Effector memory CD8-positive, alpha-beta T cell (primary cell): ENCODE results near the gene PCED1B.
"Not testable (repeated sequence)": the region's sequence is repeated elsewhere in the genome, so short reads cannot be mapped to it uniquely, and the experiment has no call there.

Experiments used
- ATAC-seq: fragments of 150-1000 bp; cut with Tn5 transposase; replicated peaks from 2 replicates; pipeline ENCODE4 v1.10.0; 2021; ENCODE audit warnings: mild to moderate bottlenecking, moderate library complexity
- DNase-seq, 3 experiments: peaks; one replicate each; pipeline ENCODE4 v3.0.0; 2021
- H3K27ac Mint-ChIP-seq, 2 donors: one replicate each; pipeline ENCODE4 v1.8.0; 2022; ENCODE audit warnings: mild to moderate bottlenecking in 2 of 2, mixed read lengths in 2 of 2, moderate library complexity in 2 of 2
- H3K27me3 Mint-ChIP-seq, 2 donors: one replicate each; pipeline ENCODE4 v1.8.0; 2022; ENCODE audit warnings: mixed read lengths in 2 of 2
- H3K36me3 Mint-ChIP-seq: one replicate; pipeline ENCODE4 v1.8.0; 2022; ENCODE audit warnings: mild to moderate bottlenecking, moderate library complexity, mixed read lengths; ENCODE audit not compliant: insufficient read depth
- H3K4me1 Mint-ChIP-seq, 2 donors: one replicate each; pipeline ENCODE4 v1.8.0; 2022; ENCODE audit warnings: low read depth in 2 of 2, mixed read lengths in 2 of 2
- H3K4me3 Mint-ChIP-seq, 2 donors: one replicate each; pipeline ENCODE4 v1.8.0; 2022; ENCODE audit warnings: mild to moderate bottlenecking in 2 of 2, mixed read lengths in 2 of 2, moderate library complexity in 2 of 2
- H3K9me3 Mint-ChIP-seq, 2 donors: one replicate each; pipeline ENCODE4 v1.8.0; 2022; ENCODE audit warnings: mixed read lengths in 2 of 2

PCED1B gene

GRCh38 chr12:47272412-47273190, 193.2 kb downstream of the PCED1B start:
- Mint-ChIP-seq H3K27ac (peak overlapping the region; percentile 8 to 77), H3K4me1 (peaks cover 34 to 38% of the 10 kb centered on the region in 2 donors), H3K27me3 (no peaks in the 10 kb centered on the region), H3K4me3 (no peak overlapping the region), H3K9me3 (no peaks in the 10 kb centered on the region), H3K36me3 (no peaks in the 10 kb centered on the region)
- ATAC-seq (no peak), DNase-seq (no peak)

- no peaks in the 10 kb centered on the region for H3K36me3 Mint-ChIP-seq
- no peak for DNase-seq
- peaks cover 38 to 43% of the 10 kb centered on the region in 2 donors for H3K4me1 Mint-ChIP-seq
- ATAC-seq: no peak
- H3K27me3 Mint-ChIP-seq: no peaks in the 10 kb centered on the region
- H3K9me3 Mint-ChIP-seq: no peaks in the 10 kb centered on the region
- H3K4me3 Mint-ChIP-seq: no peak overlapping the region
- H3K27ac Mint-ChIP-seq: peak overlapping the region in 1 of 2 donors; percentile 8
Measured at GRCh38 chr12:47273191-47273626, 193.8 kb downstream of the PCED1B start.

- Mint-ChIP-seq H3K9me3 (no peaks in the 10 kb centered on the region), H3K27me3 (no peaks in the 10 kb centered on the region), H3K4me3 (no peak overlapping the region), H3K36me3 (no peaks in the 10 kb centered on the region), H3K4me1 (peaks cover 30 to 31% of the 10 kb centered on the region in 2 donors), H3K27ac (peak overlapping the region; percentile 85 to 94)
- DNase-seq: no peak
- ATAC-seq: no peak
Measured at GRCh38 chr12:47274760-47275159, 195.3 kb downstream of the PCED1B start.

- Mint-ChIP-seq H3K4me3 (peak overlapping the region; percentile 46 to 54), H3K4me1 (peaks cover 26 to 31% of the 10 kb centered on the region in 2 donors), H3K27me3 (no peaks in the 10 kb centered on the region), H3K36me3 (no peaks in the 10 kb centered on the region), H3K9me3 (no peaks in the 10 kb centered on the region), H3K27ac (peak overlapping the region; percentile 85 to 94)
- DNase-seq (no peak), ATAC-seq (no peak)
Measured at GRCh38 chr12:47276253-47276620, 196.8 kb downstream of the PCED1B start.

- Mint-ChIP-seq H3K27ac (peak overlapping the region; percentile 85 to 94), H3K27me3 (no peaks in the 10 kb centered on the region), H3K36me3 (no peaks in the 10 kb centered on the region), H3K9me3 (no peaks in the 10 kb centered on the region), H3K4me3 (peak overlapping the region; percentile 46 to 54), H3K4me1 (peaks cover 25 to 31% of the 10 kb centered on the region in 2 donors)
- DNase-seq (peak; percentile 56 to 73 (median 63)), ATAC-seq (peak; percentile 98)
Measured at GRCh38 chr12:47276621-47277309, 197.3 kb downstream of the PCED1B start.

GRCh38 chr12:47277972-47278448, 198.6 kb downstream of the PCED1B start:
- Mint-ChIP-seq H3K36me3 (no peaks in the 10 kb centered on the region), H3K9me3 (no peaks in the 10 kb centered on the region), H3K4me1 (peaks cover 25 to 31% of the 10 kb centered on the region in 2 donors), H3K27me3 (no peaks in the 10 kb centered on the region), H3K27ac (peak overlapping the region; percentile 85 to 94), H3K4me3 (peak overlapping the region in 1 of 2 donors; percentile 33)
- no peak for ATAC-seq
- DNase-seq: no peak

- not testable (repeated sequence) for H3K9me3 Mint-ChIP-seq, H3K27me3 Mint-ChIP-seq, H3K4me3 Mint-ChIP-seq, H3K36me3 Mint-ChIP-seq, ATAC-seq, H3K27ac Mint-ChIP-seq, DNase-seq
- H3K4me1 Mint-ChIP-seq: peaks cover 22 to 30% of the 10 kb centered on the region in 2 donors
Measured at GRCh38 chr12:47279758-47280157, 200.3 kb downstream of the PCED1B start.

- no peak overlapping the region for H3K27ac Mint-ChIP-seq
Measured at GRCh38 chr12:47280543-47281300, 201.3 kb downstream of the PCED1B start.

GRCh38 chr12:47281667-47282171, 202.3 kb downstream of the PCED1B start:
- ATAC-seq (no peak), DNase-seq (no peak)
- Mint-ChIP-seq H3K9me3 (no peaks in the 10 kb centered on the region), H3K4me3 (no peak overlapping the region), H3K27ac (peak overlapping the region in 1 of 2 donors; percentile 32), H3K27me3 (no peaks in the 10 kb centered on the region), H3K36me3 (no peaks in the 10 kb centered on the region), H3K4me1 (peaks cover 8 to 18% of the 10 kb centered on the region in 2 donors)

More at GRCh38 chr12:47280543-47281300, 201.3 kb downstream of the PCED1B start:
- peaks cover 14 to 23% of the 10 kb centered on the region in 2 donors for H3K4me1 Mint-ChIP-seq
- no peaks in the 10 kb centered on the region for H3K9me3 Mint-ChIP-seq
- no peak overlapping the region for H3K4me3 Mint-ChIP-seq
- ATAC-seq (no peak), DNase-seq (no peak)
- H3K36me3 Mint-ChIP-seq: no peaks in the 10 kb centered on the region
- H3K27me3 Mint-ChIP-seq: no peaks in the 10 kb centered on the region

- Mint-ChIP-seq H3K4me3 (no peak overlapping the region), H3K27ac (no peak overlapping the region), H3K9me3 (no peaks in the 10 kb centered on the region), H3K36me3 (no peaks in the 10 kb centered on the region), H3K27me3 (no peaks in the 10 kb centered on the region), H3K4me1 (peaks cover 5 to 14% of the 10 kb centered on the region in 2 donors)
- no peak for ATAC-seq
- DNase-seq: no peak
Measured at GRCh38 chr12:47282206-47282605, 202.8 kb downstream of the PCED1B start.
